ENCODE data around the gene CMTM3.
A peak's percentile ranks its signal among the peaks of the same experiment; 100 is the strongest.
"Not testable (repeated sequence)": the region's sequence is repeated elsewhere in the genome, so short reads cannot be mapped to it uniquely, and the experiment has no call there.

CMTM3 gene

DNA sequence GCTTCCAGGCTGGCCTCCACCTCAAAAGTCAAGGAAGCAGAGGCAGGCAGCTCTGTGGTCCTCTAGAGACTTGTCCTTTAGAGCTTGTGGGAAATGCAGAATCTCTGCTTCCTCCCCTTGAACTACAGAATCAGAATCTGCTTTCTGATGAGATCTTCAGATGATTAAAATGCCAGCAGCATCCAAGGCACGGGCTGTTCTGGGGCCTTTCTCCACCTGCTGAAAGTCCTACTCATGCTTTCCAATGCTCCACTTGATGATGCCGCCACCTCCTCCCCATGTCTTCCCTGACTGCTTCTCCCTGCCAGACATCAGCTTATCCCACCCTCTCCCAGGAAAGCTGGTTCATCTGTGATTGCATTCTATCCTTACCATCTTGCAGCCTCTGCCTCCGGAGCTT is 33.3 kb downstream of the CMTM3 start:
- no peak for DNase-seq

DNA sequence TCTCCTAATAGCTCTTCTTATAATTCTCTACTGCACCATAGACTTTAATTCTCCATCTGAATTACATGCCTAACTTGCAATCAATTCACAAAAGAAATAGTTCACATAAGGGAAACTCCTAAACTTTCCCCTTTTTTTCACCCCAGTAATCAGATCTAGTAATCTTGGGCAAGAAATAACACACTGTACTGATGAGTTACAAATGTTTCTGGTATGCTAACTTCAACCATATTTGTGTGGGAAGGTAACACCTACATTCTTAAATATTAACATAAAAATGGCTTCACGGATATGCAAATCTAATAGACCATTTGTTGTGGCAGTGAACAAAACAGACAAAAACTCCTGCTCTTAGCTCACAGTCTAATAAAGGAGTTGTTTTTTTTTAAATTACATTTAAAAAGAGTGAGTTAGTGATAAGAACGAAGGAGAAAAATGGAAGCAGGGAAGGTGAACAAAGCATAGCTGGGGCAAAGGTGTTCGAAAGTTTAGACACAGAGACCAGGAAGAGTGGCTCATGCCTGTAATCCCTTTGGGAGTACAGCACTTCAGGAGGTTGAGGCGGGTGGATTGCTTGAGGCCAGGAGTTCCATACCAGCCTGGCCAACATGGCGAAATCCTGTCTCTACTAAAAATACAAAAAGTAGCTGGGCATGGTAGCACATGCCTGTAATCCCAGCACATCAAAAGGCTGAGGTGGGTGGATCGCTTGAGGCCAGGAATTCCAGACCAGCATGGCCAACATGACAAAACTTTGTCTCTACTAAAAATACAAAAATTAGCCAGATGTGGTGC is 34.8 kb downstream of the CMTM3 start:
- DNase-seq: no peak

DNA sequence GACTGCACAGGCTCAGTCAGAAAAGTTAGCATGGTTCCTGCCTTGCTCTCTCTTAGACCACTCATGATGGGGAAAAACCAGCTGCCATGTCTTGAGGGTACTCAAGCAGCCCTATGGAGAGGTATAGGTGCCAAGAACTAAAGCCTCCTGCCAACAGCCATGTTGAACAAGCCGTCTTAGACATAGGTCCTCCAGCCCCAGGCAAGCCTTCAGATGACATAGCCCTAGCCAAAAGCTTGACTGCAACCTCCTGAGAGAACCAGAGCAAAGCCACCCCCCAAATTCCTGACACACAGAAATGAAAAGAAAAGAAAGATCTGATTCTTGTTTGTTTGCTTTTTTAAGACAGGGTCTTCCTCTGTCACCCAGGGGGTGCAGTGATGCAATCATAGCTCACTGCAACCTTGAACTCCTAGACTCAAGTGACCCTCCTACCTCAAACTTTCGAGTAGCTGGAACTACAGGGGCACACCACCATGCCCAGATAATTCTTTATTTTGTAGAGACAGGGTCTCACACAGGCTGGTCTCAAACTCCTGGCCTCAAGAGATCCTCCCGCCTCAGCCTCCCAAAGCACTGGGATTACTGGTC is 36.3 kb downstream of the CMTM3 start:
- no peak for DNase-seq

GRCh38 chr16:66641387-66641786 is 36.9 kb downstream of the CMTM3 start:
- no peak for DNase-seq

- no peak for DNase-seq
These were observed 43.4 kb downstream of the CMTM3 start for GRCh38 chr16:66647866-66648265.

GRCh38 chr16:66649167-66649566 is 44.7 kb downstream of the CMTM3 start:
- DNase-seq: no peak

GRCh38 chr16:66649636-66650205 is 45.2 kb downstream of the CMTM3 start:
- DNase-seq: no peak

DNA sequence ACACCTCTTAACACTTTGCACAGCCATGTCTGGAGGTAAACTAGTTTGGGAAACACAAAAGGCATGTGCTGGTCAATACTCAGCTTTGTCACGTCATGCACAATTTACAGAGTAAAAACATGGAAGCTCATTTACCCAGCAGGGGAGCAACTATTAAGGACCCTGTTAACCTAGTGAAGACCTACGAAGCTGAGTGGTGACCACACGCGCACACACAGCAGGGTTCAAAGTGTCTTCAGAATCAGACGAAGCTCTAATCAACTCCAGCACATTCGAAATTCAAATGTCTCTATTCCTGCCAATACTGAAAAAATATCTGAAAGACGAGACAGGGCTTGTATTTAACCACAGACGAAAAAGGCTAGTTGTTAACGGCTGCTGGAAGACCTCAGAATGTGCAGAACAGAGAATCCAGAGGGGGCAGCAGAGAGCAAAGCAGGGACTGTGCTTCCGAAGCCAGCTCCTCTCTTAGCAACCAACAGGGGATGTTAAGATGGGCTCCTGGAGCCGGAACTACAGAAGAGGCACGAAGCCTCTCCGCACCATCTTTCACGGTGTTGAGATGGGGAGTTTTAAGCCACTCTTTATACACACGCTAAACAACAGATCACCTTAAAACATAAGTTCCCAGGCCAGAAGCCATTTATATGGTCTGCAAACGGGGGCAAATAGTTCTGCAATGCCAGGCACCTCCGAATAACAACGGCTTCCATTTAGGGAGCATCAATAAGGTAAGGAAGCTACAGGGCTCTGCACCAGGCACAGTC is 46.4 kb downstream of the CMTM3 start:
- peak; percentile 92 for DNase-seq

GRCh38 chr16:66651474-66651765 is 46.9 kb downstream of the CMTM3 start:
- DNase-seq: no peak

DNA sequence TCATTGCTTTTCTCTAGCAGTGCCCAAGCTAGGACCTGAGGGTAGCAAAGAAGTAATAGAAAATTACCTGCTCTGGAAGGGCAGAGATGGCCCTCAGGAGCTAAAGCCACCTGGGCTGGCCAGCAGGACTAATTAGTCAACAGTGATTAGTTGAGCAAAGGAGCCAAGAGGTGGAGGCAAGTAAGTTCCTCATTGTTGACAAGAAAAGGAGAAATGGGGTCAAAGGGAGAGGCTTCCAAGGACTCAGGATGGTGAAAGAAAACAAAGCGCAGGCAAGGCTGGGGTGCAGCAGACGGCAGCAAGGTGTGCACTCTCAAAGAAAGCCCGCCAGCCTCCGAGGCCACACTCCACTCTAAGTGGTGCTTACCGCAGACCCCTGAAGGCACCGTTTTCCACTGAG is 47.5 kb downstream of the CMTM3 start:
- no peak for DNase-seq

GRCh38 chr16:66652661-66653360 is 48.3 kb downstream of the CMTM3 start:
- DNase-seq: no peak

DNA sequence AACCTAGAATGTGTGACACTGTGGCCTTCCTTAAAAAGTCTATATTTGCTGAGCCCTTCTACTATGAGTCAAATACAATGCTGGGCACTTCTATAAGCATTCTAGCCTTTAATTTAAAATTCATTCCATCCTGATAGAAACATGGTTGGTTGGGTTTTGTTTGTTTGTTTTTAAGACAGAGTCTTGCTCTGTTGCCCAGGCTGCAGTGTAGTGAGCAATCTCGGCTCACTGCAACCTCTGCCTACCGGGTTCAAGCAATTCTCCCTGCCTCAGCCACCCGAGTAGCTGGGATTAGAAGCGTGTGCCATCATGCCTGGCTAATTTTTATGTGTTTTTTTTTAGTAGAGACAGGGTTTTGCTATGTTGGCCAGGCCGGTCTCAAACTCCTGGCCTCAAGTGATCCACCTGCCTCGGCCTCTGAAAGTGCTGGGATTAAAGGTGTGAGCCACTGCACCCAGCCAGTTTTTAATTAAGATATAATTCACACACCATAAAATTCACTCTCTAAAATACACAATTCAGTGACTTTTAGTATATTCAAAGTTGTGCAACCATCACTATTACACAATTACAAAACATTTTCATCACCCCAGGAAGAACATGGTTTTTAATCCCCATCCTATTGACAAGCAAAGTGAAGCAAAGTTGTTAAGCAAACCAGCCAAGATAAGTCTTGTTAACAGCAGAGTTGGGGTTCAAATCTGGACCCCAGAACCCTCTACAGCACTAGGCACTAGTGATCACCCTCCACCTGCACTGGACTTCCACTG is 49.3 kb downstream of the CMTM3 start:
- DNase-seq: no peak

DNA sequence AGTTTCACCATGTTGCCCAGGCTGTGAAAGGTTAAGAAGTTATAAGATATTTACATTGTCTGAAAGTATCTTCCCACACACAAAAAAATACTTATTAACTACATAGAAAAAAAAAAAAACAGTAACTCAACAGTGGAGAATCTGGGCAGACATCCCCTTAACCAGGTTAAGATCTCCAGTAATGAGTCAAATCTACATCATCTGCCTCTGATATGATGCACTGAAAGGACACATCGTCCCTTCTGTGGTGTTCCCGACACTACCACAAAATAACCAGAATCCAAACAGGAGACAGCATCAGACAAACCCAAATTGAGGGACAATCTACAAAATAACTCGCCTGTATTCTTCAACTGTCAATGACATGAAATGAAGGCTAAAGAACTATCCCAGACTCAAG is 52.0 kb downstream of the CMTM3 start:
- DNase-seq: no peak

GRCh38 chr16:66658143-66658859 is 53.8 kb downstream of the CMTM3 start:
- peak; percentile 38 for DNase-seq

GRCh38 chr16:66658860-66659190 is 54.3 kb downstream of the CMTM3 start:
- DNase-seq: no peak

DNA sequence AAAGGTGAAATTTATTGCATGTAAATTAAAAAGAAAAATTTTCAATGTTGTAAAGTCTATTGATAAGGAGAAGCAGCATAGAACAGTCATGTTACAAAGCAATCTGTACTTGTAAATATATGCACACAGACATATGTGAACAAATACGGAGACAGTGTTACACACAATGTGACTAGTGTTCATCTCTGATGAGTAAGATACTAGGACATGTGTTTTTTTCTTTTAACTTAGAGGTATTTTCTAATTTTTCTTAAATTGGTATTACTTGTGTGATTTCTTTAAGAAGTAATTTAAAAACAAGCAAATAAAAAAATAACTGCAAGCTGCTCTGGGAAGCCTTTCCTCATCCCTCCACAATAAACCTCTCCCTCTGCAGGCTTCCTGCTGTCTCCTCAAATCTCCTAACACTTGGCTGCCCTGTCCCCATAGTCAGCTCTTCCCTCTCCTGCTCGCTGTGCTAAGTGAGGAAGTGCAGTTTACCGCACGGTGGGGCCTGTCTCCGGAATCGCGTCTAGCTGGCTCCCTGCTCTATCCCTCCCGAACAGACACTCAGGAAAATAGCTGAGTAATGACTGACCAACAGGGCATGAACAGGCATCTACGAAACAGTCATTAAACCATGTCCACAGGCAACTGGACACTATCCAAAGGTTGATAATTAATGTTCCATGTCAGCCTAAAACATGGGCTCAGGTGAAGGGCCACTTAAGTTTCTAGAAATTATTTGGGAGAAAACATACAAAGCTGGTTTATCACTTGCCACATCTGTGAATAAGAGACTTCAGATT is 56.1 kb downstream of the CMTM3 start:
- DNase-seq: peak; percentile 87

DNA sequence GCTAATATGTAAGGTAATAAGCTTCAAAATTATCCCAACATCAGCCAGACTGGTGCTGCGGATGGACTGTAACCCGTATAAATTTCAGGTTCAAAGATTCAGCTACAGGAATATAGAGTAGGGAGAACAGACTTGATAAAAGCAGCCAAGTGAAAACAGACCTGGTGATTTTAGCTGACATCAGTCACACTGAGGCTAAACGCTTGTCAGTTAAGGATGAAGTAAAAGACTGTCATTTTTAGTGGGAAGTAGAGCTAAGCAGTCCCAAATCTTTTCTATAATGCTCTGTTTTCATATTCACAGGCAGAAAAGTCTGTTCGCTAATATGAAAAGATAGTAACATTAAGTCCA is 56.7 kb downstream of the CMTM3 start:
- DNase-seq: no peak

GRCh38 chr16:66661671-66662346 is 57.3 kb downstream of the CMTM3 start:
- DNase-seq: not testable (repeated sequence)

GRCh38 chr16:66662445-66663194 is 58.1 kb downstream of the CMTM3 start:
- DNase-seq: peak; percentile 68

All from OCI-M1 (cell line).